Muscle layer of colon (tissue), 2 donors: ENCODE measurements around the gene CCDC110.
A peak's percentile ranks its signal among the peaks of the same experiment; 100 is the strongest.
"Not testable (repeated sequence)": the region's sequence is repeated elsewhere in the genome, so short reads cannot be mapped to it uniquely, and the experiment has no call there.

Source experiments
- H3K27ac ChIP-seq: one replicate; pipeline ENCODE4 v1.7.0; 2013; ENCODE audit warnings: low read depth, mild to moderate bottlenecking, low read length, moderate library complexity
- H3K27me3 ChIP-seq, 2 donors: one replicate each; pipeline ENCODE4 v1.7.0; 2013; ENCODE audit warnings: low read length in 2 of 2, mild to moderate bottlenecking in 2 of 2; ENCODE audit not compliant: insufficient read depth in 2 of 2, control insufficient read depth in 1 of 2
- H3K36me3 ChIP-seq: one replicate; pipeline ENCODE4 v1.7.0; 2013; ENCODE audit warnings: mild to moderate bottlenecking, low read length; ENCODE audit not compliant: insufficient read depth
- H3K4me1 ChIP-seq: one replicate; pipeline ENCODE4 v1.7.0; 2013; ENCODE audit warnings: mild to moderate bottlenecking, low read length; ENCODE audit not compliant: insufficient read depth
- H3K4me3 ChIP-seq, 2 donors: one replicate each; pipeline ENCODE4 v1.7.0; 2013; ENCODE audit warnings: low read length in 2 of 2, low read depth in 1 of 2, mild to moderate bottlenecking in 1 of 2, moderate library complexity in 1 of 2
- H3K9ac ChIP-seq: one replicate; pipeline ENCODE4 v1.7.0; 2013; ENCODE audit warnings: low read length
- H3K9me3 ChIP-seq: one replicate; pipeline ENCODE4 v1.7.0; 2013; ENCODE audit warnings: mild to moderate bottlenecking, low read length
- donor health status: abdominal sarcoma.
- donor health status: Adenocarcinoma of cecum.

Gene CCDC110

GRCh38 chr4:185471235-185472102, at the start of gene CCDC110:
CCDC110 (minus strand) TSS chr4:185471733; CDS start chr4:185471683, 50 bp downstream.
- Histone ChIP-seq H3K9ac (peak within 1 kb of the TSS; percentile 75), H3K4me1 (no peaks in the 10 kb centered on the region), H3K9me3 (no peaks in the 10 kb centered on the region), H3K4me3 (peak within 1 kb of the TSS; percentile 85 to 93), H3K27me3 (no peaks in the 10 kb centered on the region), H3K36me3 (no peaks in the 10 kb centered on the region), H3K27ac (peak within 1 kb of the TSS; percentile 57)

- Histone ChIP-seq H3K4me1 (no peaks in the 10 kb centered on the region), H3K9ac (no peak overlapping the region), H3K27ac (peak overlapping the region; percentile 25), H3K27me3 (no peaks in the 10 kb centered on the region), H3K4me3 (no peak overlapping the region), H3K36me3 (peaks cover 41% of the 10 kb centered on the region), H3K9me3 (no peaks in the 10 kb centered on the region)
Observed at GRCh38 chr4:185520119-185520518, 48.6 kb upstream of the CCDC110 start.

- H3K27me3 ChIP-seq, result no peaks in the 10 kb centered on the region
Observed at GRCh38 chr4:185518494-185518893, 47.0 kb upstream of the CCDC110 start.

GRCh38 chr4:185518069-185518468, 46.5 kb upstream of the CCDC110 start:
- peaks cover 2% of the 10 kb centered on the region for H3K4me1 ChIP-seq
- H3K4me3 ChIP-seq, result no peak overlapping the region
- no peaks in the 10 kb centered on the region for H3K9me3 ChIP-seq
- H3K9ac ChIP-seq, result no peak overlapping the region
- peaks cover 45% of the 10 kb centered on the region for H3K36me3 ChIP-seq
- H3K27me3 ChIP-seq, result no peaks in the 10 kb centered on the region
- H3K27ac ChIP-seq, result no peak overlapping the region

More at GRCh38 chr4:185518494-185518893, 47.0 kb upstream of the CCDC110 start:
- Histone ChIP-seq H3K9me3 (no peaks in the 10 kb centered on the region), H3K4me1 (no peaks in the 10 kb centered on the region), H3K9ac (no peak overlapping the region), H3K36me3 (peaks cover 42% of the 10 kb centered on the region), H3K27ac (no peak overlapping the region), H3K4me3 (no peak overlapping the region)

- H3K27ac ChIP-seq, result no peak overlapping the region
- no peak overlapping the region for H3K9ac ChIP-seq
- H3K36me3 ChIP-seq, result peaks cover 21% of the 10 kb centered on the region
- H3K27me3 ChIP-seq, result no peaks in the 10 kb centered on the region
- H3K4me3 ChIP-seq, result no peak overlapping the region
- H3K9me3 ChIP-seq, result no peaks in the 10 kb centered on the region
- peaks cover 5% of the 10 kb centered on the region for H3K4me1 ChIP-seq
Observed at GRCh38 chr4:185515248-185515647, 43.7 kb upstream of the CCDC110 start.

GRCh38 chr4:185514182-185514697, 42.7 kb upstream of the CCDC110 start:
- Histone ChIP-seq H3K27ac (peak overlapping the region; percentile 2), H3K27me3 (no peaks in the 10 kb centered on the region), H3K9me3 (no peaks in the 10 kb centered on the region), H3K4me3 (no peak overlapping the region), H3K36me3 (peaks cover 21% of the 10 kb centered on the region), H3K4me1 (peaks cover 10% of the 10 kb centered on the region), H3K9ac (no peak overlapping the region)

GRCh38 chr4:185513489-185514181, 42.1 kb upstream of the CCDC110 start:
- Histone ChIP-seq H3K4me3 (no peak overlapping the region), H3K9me3 (no peaks in the 10 kb centered on the region), H3K36me3 (peaks cover 21% of the 10 kb centered on the region), H3K27ac (peak overlapping the region; percentile 2), H3K4me1 (peaks cover 10% of the 10 kb centered on the region), H3K27me3 (no peaks in the 10 kb centered on the region), H3K9ac (no peak overlapping the region)

GRCh38 chr4:185512516-185512915, 41.0 kb upstream of the CCDC110 start:
- Histone ChIP-seq H3K9ac (no peak overlapping the region), H3K27me3 (no peaks in the 10 kb centered on the region), H3K4me1 (peaks cover 10% of the 10 kb centered on the region), H3K4me3 (no peak overlapping the region), H3K27ac (no peak overlapping the region), H3K36me3 (peaks cover 27% of the 10 kb centered on the region), H3K9me3 (no peaks in the 10 kb centered on the region)

GRCh38 chr4:185511243-185511642, 39.7 kb upstream of the CCDC110 start:
- not testable (repeated sequence) for H3K27ac ChIP-seq, H3K27me3 ChIP-seq
- H3K36me3 ChIP-seq, result peaks cover 27% of the 10 kb centered on the region

GRCh38 chr4:185510806-185511205, 39.3 kb upstream of the CCDC110 start:
- Histone ChIP-seq H3K27ac (no peak overlapping the region), H3K4me1 (peaks cover 10% of the 10 kb centered on the region), H3K9me3 (no peaks in the 10 kb centered on the region), H3K36me3 (peaks cover 27% of the 10 kb centered on the region), H3K9ac (no peak overlapping the region), H3K27me3 (no peaks in the 10 kb centered on the region), H3K4me3 (no peak overlapping the region)

More at GRCh38 chr4:185511243-185511642, 39.7 kb upstream of the CCDC110 start:
- not testable (repeated sequence) for H3K9me3 ChIP-seq, H3K4me1 ChIP-seq, H3K4me3 ChIP-seq, H3K9ac ChIP-seq

GRCh38 chr4:185508181-185508580, 36.6 kb upstream of the CCDC110 start:
- Histone ChIP-seq H3K36me3 (peaks cover 10% of the 10 kb centered on the region), H3K9me3 (no peaks in the 10 kb centered on the region), H3K27ac (peak overlapping the region; percentile 27), H3K4me1 (peaks cover 15% of the 10 kb centered on the region), H3K9ac (no peak overlapping the region), H3K4me3 (no peak overlapping the region), H3K27me3 (no peaks in the 10 kb centered on the region)
